ENCODE data around the gene IGHMBP2. TPM values are rescaled to one million over a fixed set of nuclear protein-coding genes. Genes with fewer than 3 reads are reported as not detected.

IGHMBP2 gene
- total RNA-seq, 4 donors from 2014 or later, result 18.6 to 33.3 (median 30.5) TPM

GRCh38 chr11:68948496-68948895 is 44.8 kb downstream of the IGHMBP2 start:
- 59 to 75% methylated on average over 2 of the region's 2 CpGs for WGBS, 2 donors
- no peak overlapping the region for H3K4me3 ChIP-seq (ENCODE audit: low read depth, poor library complexity, severe bottlenecking)
- no peak for TF ChIP-seq CTCF (IDR thresholded peaks at IDR 0.05)
- no peak for TF ChIP-seq POLR2A (IDR thresholded peaks at IDR 0.05)
- DNase-seq (ENCODE audit: low spot score in 2 of 2), result no peak
- intact Hi-C loops (cut with DNase I; ENCODE audit: low total_unique reads), result no loop called here

GRCh38 chr11:68948935-68949334 is 45.2 kb downstream of the IGHMBP2 start:
- intact Hi-C loops (cut with DNase I; ENCODE audit: low total_unique reads), result no loop called here
- H3K4me3 ChIP-seq (ENCODE audit: low read depth, poor library complexity, severe bottlenecking), result no peak overlapping the region
- no peak for TF ChIP-seq CTCF (IDR thresholded peaks at IDR 0.05)
- no peak for TF ChIP-seq POLR2A (IDR thresholded peaks at IDR 0.05)
- DNase-seq (ENCODE audit: low spot score in 2 of 2), result no peak
- WGBS, 2 donors, result 94% methylated on average over 17 of the region's 17 CpGs

- no peak for DNase-seq (ENCODE audit: low spot score in 2 of 2)
- no peak for TF ChIP-seq CTCF (IDR thresholded peaks at IDR 0.05)
- 69 to 80% methylated on average over 5 of the region's 5 CpGs for WGBS, 2 donors
- intact Hi-C loops (cut with DNase I; ENCODE audit: low total_unique reads), result no loop called here
- no peak overlapping the region for H3K4me3 ChIP-seq (ENCODE audit: low read depth, poor library complexity, severe bottlenecking)
These were observed 46.6 kb downstream of the IGHMBP2 start for GRCh38 chr11:68950270-68950669.

- 85 to 88% methylated on average over 5 to 9 of the region's 9 CpGs for WGBS, 2 donors
- no peak overlapping the region for H3K4me3 ChIP-seq (ENCODE audit: low read depth, poor library complexity, severe bottlenecking)
- DNase-seq (ENCODE audit: low spot score in 2 of 2), result no peak
- TF ChIP-seq POLR2A (IDR thresholded peaks at IDR 0.05) (no peak), CTCF (IDR thresholded peaks at IDR 0.05) (no peak)
- intact Hi-C loops (cut with DNase I; ENCODE audit: low total_unique reads), result no loop called here
These were observed 47.1 kb downstream of the IGHMBP2 start for GRCh38 chr11:68950762-68951161.

GRCh38 chr11:68954836-68955606 is 51.3 kb downstream of the IGHMBP2 start:
- no peak overlapping the region for H3K4me3 ChIP-seq (ENCODE audit: low read depth, poor library complexity, severe bottlenecking)
- 38 to 40% methylated on average over 28 of the region's 30 CpGs for WGBS, 2 donors
- TF ChIP-seq CTCF (IDR thresholded peaks at IDR 0.05), result no peak
- no peak for TF ChIP-seq POLR2A (IDR thresholded peaks at IDR 0.05)
- intact Hi-C loops (cut with DNase I; ENCODE audit: low total_unique reads), result no loop called here
- peak in 1 of 2 donors; percentile 39 for DNase-seq (ENCODE audit: low spot score in 2 of 2)

GRCh38 chr11:68955607-68955958 is 51.9 kb downstream of the IGHMBP2 start:
- intact Hi-C loops (cut with DNase I; ENCODE audit: low total_unique reads), result no loop called here
- DNase-seq (ENCODE audit: low spot score in 2 of 2), result no peak
- no peak for TF ChIP-seq POLR2A (IDR thresholded peaks at IDR 0.05)
- TF ChIP-seq CTCF (IDR thresholded peaks at IDR 0.05), result no peak
- 7 to 21% methylated on average over 2 to 4 of the region's 5 CpGs for WGBS, 2 donors
- H3K4me3 ChIP-seq (ENCODE audit: low read depth, poor library complexity, severe bottlenecking), result no peak overlapping the region
